ENCODE measurements around the gene MYBPH. TPM values are rescaled to one million over a fixed set of nuclear protein-coding genes. Genes with fewer than 3 reads are reported as not detected.

Gene MYBPH
- total RNA-seq, 1 experiment from 2014 or later = not detected

GRCh38 chr1:203180611-203181330, 5.1 kb upstream of the MYBPH start:
- Mint-ChIP-seq H3K27ac (ENCODE audit: low read depth, unreplicated experiment) (no peak overlapping the region), H3K27me3 (ENCODE audit: insufficient read depth, unreplicated experiment) (no peaks in the 10 kb centered on the region), H3K9me3 (ENCODE audit: unreplicated experiment) (no peaks in the 10 kb centered on the region), H3K36me3 (ENCODE audit: insufficient read depth, unreplicated experiment) (no peaks in the 10 kb centered on the region), H3K4me1 (ENCODE audit: insufficient read depth, unreplicated experiment) (no peaks in the 10 kb centered on the region), H3K4me3 (ENCODE audit: unreplicated experiment) (no peak overlapping the region)
- BruUV-seq (replicated peaks) = no TSS peak
- POLR2A ChIA-PET = no interaction called here
- TF ChIP-seq, protein P1, sequence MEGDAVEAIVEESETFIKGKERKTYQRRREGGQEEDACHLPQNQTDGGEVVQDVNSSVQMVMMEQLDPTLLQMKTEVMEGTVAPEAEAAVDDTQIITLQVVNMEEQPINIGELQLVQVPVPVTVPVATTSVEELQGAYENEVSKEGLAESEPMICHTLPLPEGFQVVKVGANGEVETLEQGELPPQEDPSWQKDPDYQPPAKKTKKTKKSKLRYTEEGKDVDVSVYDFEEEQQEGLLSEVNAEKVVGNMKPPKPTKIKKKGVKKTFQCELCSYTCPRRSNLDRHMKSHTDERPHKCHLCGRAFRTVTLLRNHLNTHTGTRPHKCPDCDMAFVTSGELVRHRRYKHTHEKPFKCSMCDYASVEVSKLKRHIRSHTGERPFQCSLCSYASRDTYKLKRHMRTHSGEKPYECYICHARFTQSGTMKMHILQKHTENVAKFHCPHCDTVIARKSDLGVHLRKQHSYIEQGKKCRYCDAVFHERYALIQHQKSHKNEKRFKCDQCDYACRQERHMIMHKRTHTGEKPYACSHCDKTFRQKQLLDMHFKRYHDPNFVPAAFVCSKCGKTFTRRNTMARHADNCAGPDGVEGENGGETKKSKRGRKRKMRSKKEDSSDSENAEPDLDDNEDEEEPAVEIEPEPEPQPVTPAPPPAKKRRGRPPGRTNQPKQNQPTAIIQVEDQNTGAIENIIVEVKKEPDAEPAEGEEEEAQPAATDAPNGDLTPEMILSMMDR (IDR thresholded peaks at IDR 0.05; ENCODE audit: unreplicated experiment) = no peak
- CTCF ChIA-PET = interaction anchor here (0.6 to 15.6 kb wide), 5 partner anchors 8 to 1079 kb away, joined by 3 to 334 read pairs (median 8); no protein-coding TSS in a partner anchor
- intact Hi-C loops (cut with micrococcal nuclease) = no loop called here
- no peak for DNase-seq (ENCODE audit: unreplicated experiment)

- intact Hi-C loops (cut with micrococcal nuclease) = no loop called here
- no peak overlapping the region for H3K27ac Mint-ChIP-seq (ENCODE audit: low read depth, unreplicated experiment)
- ChIA-PET CTCF (interaction anchor here (0.6 to 15.6 kb wide), 4 partner anchors 11 to 135 kb away, joined by 3 to 334 read pairs (median 9); no protein-coding TSS in a partner anchor), POLR2A (no interaction called here)
- peaks cover 8% of the 10 kb centered on the region for H3K27me3 Mint-ChIP-seq (ENCODE audit: insufficient read depth, unreplicated experiment)
- no peak overlapping the region for H3K4me3 Mint-ChIP-seq (ENCODE audit: unreplicated experiment)
- no peaks in the 10 kb centered on the region for H3K4me1 Mint-ChIP-seq (ENCODE audit: insufficient read depth, unreplicated experiment)
- TF ChIP-seq, protein P1 (IDR thresholded peaks at IDR 0.05; ENCODE audit: unreplicated experiment) = no peak
- no peak for DNase-seq (ENCODE audit: unreplicated experiment)
- H3K9me3 Mint-ChIP-seq (ENCODE audit: unreplicated experiment) = no peaks in the 10 kb centered on the region
- no peaks in the 10 kb centered on the region for H3K36me3 Mint-ChIP-seq (ENCODE audit: insufficient read depth, unreplicated experiment)
- BruUV-seq (replicated peaks) = no TSS peak
These were observed 4.0 kb upstream of the MYBPH start for GRCh38 chr1:203179667-203180005.

- intact Hi-C loops (cut with micrococcal nuclease) = no loop called here
- Mint-ChIP-seq H3K27ac (ENCODE audit: low read depth, unreplicated experiment) (no peak overlapping the region), H3K36me3 (ENCODE audit: insufficient read depth, unreplicated experiment) (no peaks in the 10 kb centered on the region), H3K4me3 (ENCODE audit: unreplicated experiment) (no peak overlapping the region), H3K9me3 (ENCODE audit: unreplicated experiment) (no peaks in the 10 kb centered on the region), H3K4me1 (ENCODE audit: insufficient read depth, unreplicated experiment) (no peaks in the 10 kb centered on the region), H3K27me3 (ENCODE audit: insufficient read depth, unreplicated experiment) (peaks cover 13% of the 10 kb centered on the region)
- DNase-seq (ENCODE audit: unreplicated experiment) = no peak
- ChIA-PET CTCF (interaction anchor here (0.6 to 15.6 kb wide), 8 partner anchors 10 to 134 kb away, joined by 3 to 334 read pairs (median 4); no protein-coding TSS in a partner anchor), POLR2A (interaction anchor here (0.7 kb wide), 1 partner anchor 18 kb away, joined by 3 read pairs; no protein-coding TSS in a partner anchor)
- TF ChIP-seq, protein P1 (IDR thresholded peaks at IDR 0.05; ENCODE audit: unreplicated experiment) = no peak
- no TSS peak for BruUV-seq (replicated peaks)
These were observed 3.4 kb upstream of the MYBPH start for GRCh38 chr1:203178821-203179666.

DNA sequence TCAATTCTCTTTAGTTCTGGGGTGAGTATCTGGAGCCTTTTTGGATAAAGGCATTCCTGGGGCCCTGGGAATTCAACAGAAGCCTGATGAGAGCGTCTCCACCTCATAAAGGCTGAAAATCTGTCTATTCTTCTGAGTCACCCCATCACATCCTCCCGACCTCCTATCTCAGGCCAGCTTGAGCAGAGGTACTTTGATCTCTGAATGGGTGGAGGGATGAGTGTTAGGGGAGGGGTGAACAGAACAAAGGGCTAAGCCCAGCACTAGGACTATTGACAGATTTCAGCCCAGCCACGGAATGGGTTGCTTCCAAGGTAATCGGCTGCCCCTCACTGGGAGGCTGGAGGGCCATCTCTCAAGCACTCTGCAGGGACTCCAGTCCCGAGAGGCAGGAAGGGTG, 2.5 kb upstream of the MYBPH start:
- Mint-ChIP-seq H3K9me3 (ENCODE audit: unreplicated experiment) (no peaks in the 10 kb centered on the region), H3K27me3 (ENCODE audit: insufficient read depth, unreplicated experiment) (peaks cover 18% of the 10 kb centered on the region), H3K4me1 (ENCODE audit: insufficient read depth, unreplicated experiment) (no peaks in the 10 kb centered on the region), H3K27ac (ENCODE audit: low read depth, unreplicated experiment) (no peak overlapping the region), H3K4me3 (ENCODE audit: unreplicated experiment) (no peak overlapping the region), H3K36me3 (ENCODE audit: insufficient read depth, unreplicated experiment) (no peaks in the 10 kb centered on the region)
- no peak for DNase-seq (ENCODE audit: unreplicated experiment)
- TF ChIP-seq, protein P1 (IDR thresholded peaks at IDR 0.05; ENCODE audit: unreplicated experiment) = no peak
- ChIA-PET CTCF (interaction anchor here (0.7 to 15.6 kb wide), 6 partner anchors 21 to 133 kb away, joined by 3 to 334 read pairs (median 6); no protein-coding TSS in a partner anchor), POLR2A (interaction anchor here (0.6 kb wide), 1 partner anchor 123 kb away, joined by 3 read pairs; no protein-coding TSS in a partner anchor)
- no TSS peak for BruUV-seq (replicated peaks)
- intact Hi-C loops (cut with micrococcal nuclease) = no loop called here
